Adrenal gland (tissue), 12 donors: Measurements from ENCODE around the gene IFNL1. TPM values are rescaled to one million over a fixed set of nuclear protein-coding genes. Genes with fewer than 3 reads are reported as not detected.

ENCODE experiments used
- DNase-seq, 7 donors: peaks; one replicate each; pipeline ENCODE4 v3.0.0-alpha.2; 2019 to 2020
- H3K27ac ChIP-seq, 5 donors: fragments of 200-600 bp; sonication (generic) in 4 of 5; 1 replicate in 3 of 5; 2 replicates in 2 of 5; pipeline versions ENCODE4 v1.5.1 to v1.8.0; 2016 to 2020; ENCODE audit warnings: mild to moderate bottlenecking in 1 of 5
- H3K27me3 ChIP-seq: fragments of 200-600 bp; 2 replicates; pipeline ENCODE4 v1.8.0; 2021
- H3K36me3 ChIP-seq, 2 donors: fragments of 200-600 bp; replicated peaks in 1 of 2; 1 replicate in 1 of 2; 2 replicates in 1 of 2; pipeline versions ENCODE4 v1.5.1 to v1.8.0; 2018 to 2022
- H3K4me1 ChIP-seq, 2 donors: fragments of 200-600 bp; replicated peaks in 1 of 2; 1 replicate in 1 of 2; 2 replicates in 1 of 2; pipeline versions ENCODE4 v1.5.1 to v1.8.0; 2018 to 2021
- H3K4me3 ChIP-seq, 4 donors: fragments of 200-600 bp; sonication (generic) in 3 of 4; one replicate each; pipeline ENCODE4 v1.5.1; 2016 to 2018
- H3K9me3 ChIP-seq, 3 donors: fragments of 200-600 bp; sonication (generic) in 1 of 3; replicated peaks in 1 of 3; 1 replicate in 2 of 3; 2 replicates in 1 of 3; pipeline versions ENCODE4 v1.5.1 to v1.8.0; 2016 to 2021
- POLR2A ChIP-seq, 2 donors: fragments of 450-650 bp; IDR thresholded peaks; one replicate each; pipeline ENCODE4 v1.6.1; 2017; ENCODE audit warnings: antibody characterized with exemption in 2 of 2, mild to moderate bottlenecking in 2 of 2, moderate library complexity in 1 of 2
- WGBS, 4 donors: extraction: QIAGEN DNeasy Blood & Tissue Kit in 2 of 4; methylation state at CpG; one replicate each; pipeline versions ENCODE4 v1.1.5 to v1.1.7; 2013 to 2017; 5-methylcytosine and 5-hydroxymethylcytosine counted together
- intact Hi-C, 2 donors: fragments of 100-400 bp; cut with DNase I; formaldehyde crosslinking; loops; one replicate each; pipeline versions ENCODE4 v1.14.1 to v1.15.0; 2022 to 2023
- polyA plus RNA-seq, 3 donors: library from polyadenylated mRNA; stranded (reverse); fragments of 200-250 nt in 2 of 3; fragments of 350-450 nt in 1 of 3; fragmentation: Illumina TruSeq in 1 of 3; extraction: RNeasy Lipid Tissue Mini Kit (QIAGEN cat#74804) in 1 of 3; gene quantifications; one replicate each; pipeline ENCODE4 v1.2.3, GENCODE V29; 2013 to 2014
- total RNA-seq, 9 donors: library from RNA; depleted of rRNA in 4 of 9; stranded (reverse); fragments of >200 nt in 4 of 9; fragments of 120-200 nt in 1 of 9; fragmentation: NEBNext Ultra II Directional in 1 of 9; extraction: Animal tissue kit (Norgen Biotek cat#: 25700) in 1 of 9; gene quantifications; one replicate each; pipeline versions ENCODE4 v1.1.0 to v1.2.4, GENCODE V29; 2013 to 2023
- TF ChIP-seq, protein P1 (sequence below), 6 experiments: fragments of 450-650 bp in 4 of 6; fragments of 200-600 bp in 2 of 6; sonication (generic) in 1 of 6; IDR thresholded peaks; 1 replicate in 5 of 6; 2 replicates in 1 of 6; pipeline versions ENCODE4 v1.5.1 to v1.8.0; 2016 to 2021; ENCODE audit warnings: antibody characterized with exemption in 6 of 6, mild to moderate bottlenecking in 2 of 6, moderate library complexity in 1 of 6
- donor health status: healthy with polysubstance abuse.
- donor health status: Bipolar disorder and iron deficiency.
- donor health status: DM: yes; HTN: yes; CAD: no.
- donor health status: DM: no; HTN: no; CAD: no.
- donor health status: DM: no; HTN: no; CAD: no.
- donor health status: DM: yes; HTN: yes; CAD: no.

IFNL1 gene
- total and polyA plus RNA-seq, 12 donors, result not detected

DNA sequence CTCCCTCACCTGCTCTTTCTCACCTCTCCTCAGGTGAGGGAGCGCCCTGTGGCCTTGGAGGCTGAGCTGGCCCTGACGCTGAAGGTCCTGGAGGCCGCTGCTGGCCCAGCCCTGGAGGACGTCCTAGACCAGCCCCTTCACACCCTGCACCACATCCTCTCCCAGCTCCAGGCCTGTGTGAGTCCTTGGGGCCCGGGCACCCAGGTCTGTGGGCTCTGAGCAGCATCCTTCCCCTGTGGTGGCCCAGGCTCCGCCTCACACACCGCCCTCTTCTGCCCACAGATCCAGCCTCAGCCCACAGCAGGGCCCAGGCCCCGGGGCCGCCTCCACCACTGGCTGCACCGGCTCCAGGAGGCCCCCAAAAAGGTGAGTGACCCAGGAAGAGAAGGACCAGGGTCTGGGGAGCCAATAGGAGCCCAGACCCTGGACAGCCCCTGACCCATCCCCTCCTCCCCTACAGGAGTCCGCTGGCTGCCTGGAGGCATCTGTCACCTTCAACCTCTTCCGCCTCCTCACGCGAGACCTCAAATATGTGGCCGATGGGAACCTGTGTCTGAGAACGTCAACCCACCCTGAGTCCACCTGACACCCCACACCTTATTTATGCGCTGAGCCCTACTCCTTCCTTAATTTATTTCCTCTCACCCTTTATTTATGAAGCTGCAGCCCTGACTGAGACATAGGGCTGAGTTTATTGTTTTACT lies 1.9 kb downstream of the IFNL1 start:
- H3K9me3 ChIP-seq, result no peaks in the 10 kb centered on the region
- H3K36me3 ChIP-seq, result no peaks in the 10 kb centered on the region
- no peak overlapping the region for H3K27ac ChIP-seq
- peaks cover 6% of the 10 kb centered on the region for H3K27me3 ChIP-seq
- WGBS, 4 donors, result 52 to 68% (median 55%) methylated on average over 13 to 17 of the region's 17 CpGs
- DNase-seq, result no peak
- H3K4me1 ChIP-seq, result no peaks in the 10 kb centered on the region
- intact Hi-C loops, result no loop called here
- H3K4me3 ChIP-seq, result no peak overlapping the region
- TF ChIP-seq, protein P1, sequence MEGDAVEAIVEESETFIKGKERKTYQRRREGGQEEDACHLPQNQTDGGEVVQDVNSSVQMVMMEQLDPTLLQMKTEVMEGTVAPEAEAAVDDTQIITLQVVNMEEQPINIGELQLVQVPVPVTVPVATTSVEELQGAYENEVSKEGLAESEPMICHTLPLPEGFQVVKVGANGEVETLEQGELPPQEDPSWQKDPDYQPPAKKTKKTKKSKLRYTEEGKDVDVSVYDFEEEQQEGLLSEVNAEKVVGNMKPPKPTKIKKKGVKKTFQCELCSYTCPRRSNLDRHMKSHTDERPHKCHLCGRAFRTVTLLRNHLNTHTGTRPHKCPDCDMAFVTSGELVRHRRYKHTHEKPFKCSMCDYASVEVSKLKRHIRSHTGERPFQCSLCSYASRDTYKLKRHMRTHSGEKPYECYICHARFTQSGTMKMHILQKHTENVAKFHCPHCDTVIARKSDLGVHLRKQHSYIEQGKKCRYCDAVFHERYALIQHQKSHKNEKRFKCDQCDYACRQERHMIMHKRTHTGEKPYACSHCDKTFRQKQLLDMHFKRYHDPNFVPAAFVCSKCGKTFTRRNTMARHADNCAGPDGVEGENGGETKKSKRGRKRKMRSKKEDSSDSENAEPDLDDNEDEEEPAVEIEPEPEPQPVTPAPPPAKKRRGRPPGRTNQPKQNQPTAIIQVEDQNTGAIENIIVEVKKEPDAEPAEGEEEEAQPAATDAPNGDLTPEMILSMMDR (IDR thresholded peaks at IDR 0.05), result no peak
- TF ChIP-seq POLR2A (IDR thresholded peaks at IDR 0.05), result no peak

DNA sequence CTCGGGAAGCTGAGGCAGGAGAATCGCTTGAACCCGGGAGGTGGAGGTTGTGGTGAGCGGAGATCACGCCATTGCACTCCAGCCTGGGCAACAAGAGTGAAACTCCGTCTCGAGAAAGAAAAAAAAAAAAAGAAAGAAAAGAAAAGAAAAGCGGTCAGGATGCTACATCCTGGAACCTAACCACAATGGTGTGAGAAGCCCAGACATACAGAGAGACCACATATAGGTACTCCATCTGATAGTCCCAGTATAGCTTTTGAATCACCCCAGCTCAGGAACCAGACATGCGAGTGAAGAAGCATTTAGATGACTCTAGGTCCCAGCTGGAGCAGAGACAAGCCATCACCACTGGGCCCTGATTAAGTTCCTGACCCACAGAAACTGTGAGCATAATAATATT lies 3.2 kb downstream of the IFNL1 start:
- H3K27me3 ChIP-seq, result peaks cover 6% of the 10 kb centered on the region
- intact Hi-C loops, result no loop called here
- WGBS, 4 donors, result 80 to 90% (median 85%) methylated on average over 9 of the region's 9 CpGs

DNA sequence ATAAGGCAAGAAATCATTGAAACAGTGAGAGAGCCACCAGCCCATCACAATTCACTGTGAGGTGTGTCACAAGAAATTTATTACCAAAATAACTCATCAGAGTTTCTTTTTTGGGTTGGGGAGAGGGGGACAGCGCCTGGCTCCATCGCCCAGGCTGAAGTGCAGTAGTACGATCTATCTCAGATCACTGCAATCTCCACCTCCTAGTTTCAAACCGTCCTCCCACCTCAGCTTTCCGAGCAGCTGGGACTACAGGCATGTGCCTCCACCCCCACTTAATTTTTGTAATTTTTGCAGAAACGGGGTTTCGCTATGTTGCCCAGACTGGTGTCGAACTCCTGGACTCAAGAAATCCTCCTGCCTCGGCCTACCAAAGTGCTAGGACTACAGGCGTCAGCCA lies 3.6 kb downstream of the IFNL1 start:
- 84 to 93% (median 90%) methylated on average over 10 of the region's 10 CpGs for WGBS, 4 donors
- H3K4me3 ChIP-seq, result no peak overlapping the region
- TF ChIP-seq, protein P1 (IDR thresholded peaks at IDR 0.05), result no peak
- TF ChIP-seq POLR2A (IDR thresholded peaks at IDR 0.05), result no peak
- no peak overlapping the region for H3K27ac ChIP-seq
- H3K9me3 ChIP-seq, result no peaks in the 10 kb centered on the region
- H3K27me3 ChIP-seq, result peaks cover 6% of the 10 kb centered on the region
- H3K36me3 ChIP-seq, result no peaks in the 10 kb centered on the region
- no peaks in the 10 kb centered on the region for H3K4me1 ChIP-seq
- intact Hi-C loops, result no loop called here
- no peak for DNase-seq

More for the DNA sequence above, 3.2 kb downstream of the IFNL1 start:
- no peak for DNase-seq
- Histone ChIP-seq H3K4me3 (no peak overlapping the region), H3K9me3 (no peaks in the 10 kb centered on the region), H3K36me3 (no peaks in the 10 kb centered on the region), H3K4me1 (no peaks in the 10 kb centered on the region), H3K27ac (no peak overlapping the region)
- TF ChIP-seq POLR2A (IDR thresholded peaks at IDR 0.05), result no peak
- TF ChIP-seq, protein P1 (IDR thresholded peaks at IDR 0.05), result no peak

DNA sequence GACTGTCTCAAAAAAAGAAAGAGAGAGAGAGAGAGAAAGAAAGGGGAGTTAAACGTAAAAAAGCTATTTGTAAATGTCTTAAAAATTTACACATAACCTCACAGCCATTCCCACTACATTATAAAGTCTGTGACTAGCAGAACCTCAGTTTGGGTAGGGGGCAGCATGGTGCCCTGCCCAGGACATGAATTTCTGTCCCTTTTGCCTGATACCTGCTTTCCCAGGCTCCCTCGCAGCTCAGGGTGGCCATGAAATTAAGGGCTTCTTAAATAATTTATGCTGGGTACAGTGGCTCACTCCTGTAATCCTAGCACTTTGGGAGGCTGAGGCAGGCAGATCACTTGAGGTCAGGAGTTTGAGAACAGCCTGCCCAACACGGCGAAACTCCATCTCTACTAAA lies 4.8 kb downstream of the IFNL1 start:
- Histone ChIP-seq H3K4me3 (no peak overlapping the region), H3K27ac (no peak overlapping the region), H3K9me3 (no peaks in the 10 kb centered on the region), H3K36me3 (no peaks in the 10 kb centered on the region), H3K27me3 (peaks cover 6% of the 10 kb centered on the region), H3K4me1 (no peaks in the 10 kb centered on the region)
- no peak for DNase-seq
- no peak for TF ChIP-seq POLR2A (IDR thresholded peaks at IDR 0.05)
- TF ChIP-seq, protein P1 (IDR thresholded peaks at IDR 0.05), result no peak
- WGBS, 4 donors, result 69 to 78% (median 76%) methylated on average over 4 of the region's 4 CpGs
- intact Hi-C loops, result no loop called here
